Sigmoid colon (tissue), 4 donors: ENCODE results near the gene JPT2.

Experiments used
- EP300 ChIP-seq, 4 donors: sonication (generic); formaldehyde crosslinking; IDR thresholded peaks; one replicate each; pipeline ENCODE4 v1.6.1; 2017; ENCODE audit warnings: antibody characterized with exemption in 4 of 4
- POLR2A ChIP-seq, 2 donors: fragments of 450-650 bp; IDR thresholded peaks; one replicate each; pipeline ENCODE4 v1.6.1; 2016; ENCODE audit warnings: antibody characterized with exemption in 2 of 2, mild to moderate bottlenecking in 2 of 2, moderate library complexity in 2 of 2
- TF ChIP-seq, protein P1 (sequence below), 4 experiments: fragments of 450-650 bp in 3 of 4; fragments of 200-600 bp in 1 of 4; IDR thresholded peaks; one replicate each; pipeline ENCODE4 v1.5.1; 2016 to 2019; ENCODE audit warnings: antibody characterized with exemption in 4 of 4, mild to moderate bottlenecking in 3 of 4, moderate library complexity in 2 of 4

DNA sequence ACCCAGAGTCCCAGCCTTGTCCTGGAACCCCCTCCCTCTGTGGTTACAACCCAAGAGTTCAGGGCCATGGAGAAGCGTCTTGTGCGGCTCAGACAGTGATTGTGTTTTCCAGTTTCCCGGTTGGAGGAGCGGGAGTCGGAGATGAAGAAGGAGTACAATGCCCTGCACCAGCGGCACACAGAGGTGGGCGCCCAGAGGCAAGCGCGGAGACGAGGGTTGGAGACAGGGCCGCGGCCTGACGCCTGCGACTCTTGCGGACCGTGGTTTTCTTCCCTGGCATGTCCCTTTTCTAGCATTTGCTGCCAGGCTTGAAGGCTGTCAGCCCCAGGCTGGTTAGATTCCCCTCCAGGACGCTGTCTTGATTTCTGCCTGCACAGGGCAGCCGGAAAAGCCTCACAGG lies 50.9 kb downstream of the JPT2 start:
- TF ChIP-seq, protein P1, sequence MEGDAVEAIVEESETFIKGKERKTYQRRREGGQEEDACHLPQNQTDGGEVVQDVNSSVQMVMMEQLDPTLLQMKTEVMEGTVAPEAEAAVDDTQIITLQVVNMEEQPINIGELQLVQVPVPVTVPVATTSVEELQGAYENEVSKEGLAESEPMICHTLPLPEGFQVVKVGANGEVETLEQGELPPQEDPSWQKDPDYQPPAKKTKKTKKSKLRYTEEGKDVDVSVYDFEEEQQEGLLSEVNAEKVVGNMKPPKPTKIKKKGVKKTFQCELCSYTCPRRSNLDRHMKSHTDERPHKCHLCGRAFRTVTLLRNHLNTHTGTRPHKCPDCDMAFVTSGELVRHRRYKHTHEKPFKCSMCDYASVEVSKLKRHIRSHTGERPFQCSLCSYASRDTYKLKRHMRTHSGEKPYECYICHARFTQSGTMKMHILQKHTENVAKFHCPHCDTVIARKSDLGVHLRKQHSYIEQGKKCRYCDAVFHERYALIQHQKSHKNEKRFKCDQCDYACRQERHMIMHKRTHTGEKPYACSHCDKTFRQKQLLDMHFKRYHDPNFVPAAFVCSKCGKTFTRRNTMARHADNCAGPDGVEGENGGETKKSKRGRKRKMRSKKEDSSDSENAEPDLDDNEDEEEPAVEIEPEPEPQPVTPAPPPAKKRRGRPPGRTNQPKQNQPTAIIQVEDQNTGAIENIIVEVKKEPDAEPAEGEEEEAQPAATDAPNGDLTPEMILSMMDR (IDR thresholded peaks at IDR 0.05) = no peak
- TF ChIP-seq POLR2A (IDR thresholded peaks at IDR 0.05) (no peak), EP300 (IDR thresholded peaks at IDR 0.05) (no peak)
